Measurements from ENCODE around the gene KRT31.
"Not testable (repeated sequence)": the region's sequence is repeated elsewhere in the genome, so short reads cannot be mapped to it uniquely, and the experiment has no call there.

- TF ChIP-seq, protein P1, sequence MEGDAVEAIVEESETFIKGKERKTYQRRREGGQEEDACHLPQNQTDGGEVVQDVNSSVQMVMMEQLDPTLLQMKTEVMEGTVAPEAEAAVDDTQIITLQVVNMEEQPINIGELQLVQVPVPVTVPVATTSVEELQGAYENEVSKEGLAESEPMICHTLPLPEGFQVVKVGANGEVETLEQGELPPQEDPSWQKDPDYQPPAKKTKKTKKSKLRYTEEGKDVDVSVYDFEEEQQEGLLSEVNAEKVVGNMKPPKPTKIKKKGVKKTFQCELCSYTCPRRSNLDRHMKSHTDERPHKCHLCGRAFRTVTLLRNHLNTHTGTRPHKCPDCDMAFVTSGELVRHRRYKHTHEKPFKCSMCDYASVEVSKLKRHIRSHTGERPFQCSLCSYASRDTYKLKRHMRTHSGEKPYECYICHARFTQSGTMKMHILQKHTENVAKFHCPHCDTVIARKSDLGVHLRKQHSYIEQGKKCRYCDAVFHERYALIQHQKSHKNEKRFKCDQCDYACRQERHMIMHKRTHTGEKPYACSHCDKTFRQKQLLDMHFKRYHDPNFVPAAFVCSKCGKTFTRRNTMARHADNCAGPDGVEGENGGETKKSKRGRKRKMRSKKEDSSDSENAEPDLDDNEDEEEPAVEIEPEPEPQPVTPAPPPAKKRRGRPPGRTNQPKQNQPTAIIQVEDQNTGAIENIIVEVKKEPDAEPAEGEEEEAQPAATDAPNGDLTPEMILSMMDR (IDR thresholded peaks at IDR 0.05) = not testable (repeated sequence)
- not testable (repeated sequence) for TF ChIP-seq AFF4 (CRISPR knock-in tag; IDR thresholded peaks at IDR 0.05; ENCODE audit: borderline replicate concordance); ELF4 (CRISPR knock-in tag; IDR thresholded peaks at IDR 0.05; ENCODE audit: low read depth); ATF3 (CRISPR knock-in tag; conservative IDR thresholded peaks at IDR 0.05); SMAD3 (CRISPR knock-in tag; IDR thresholded peaks at IDR 0.05; ENCODE audit: borderline replicate concordance); MAX (CRISPR knock-in tag; IDR thresholded peaks at IDR 0.05); ZNF121 (CRISPR knock-in tag; IDR thresholded peaks at IDR 0.05); ESRRA (CRISPR knock-in tag; IDR thresholded peaks at IDR 0.05; ENCODE audit: borderline replicate concordance); FOXK1 (CRISPR knock-in tag; IDR thresholded peaks at IDR 0.05); USF2 (CRISPR knock-in tag; IDR thresholded peaks at IDR 0.05); NFYB (CRISPR knock-in tag; conservative IDR thresholded peaks at IDR 0.05; ENCODE audit: low read depth)
Observed at GRCh38 chr17:41430376-41430775, 33.0 kb upstream of the KRT31 start.
